A673 (cell line): Measurements from ENCODE around the gene LMCD1.

Source experiments
- CTCF ChIP-seq: fragments of 300-800, 200-600 bp; sonication (generic); conservative IDR thresholded peaks from 2 replicates; pipeline ENCODE4 v1.5.1; 2017; ENCODE audit warnings: low read depth, mild to moderate bottlenecking, antibody characterized with exemption, low read length, moderate library complexity, mixed read lengths
- EZH2 ChIP-seq: fragments of 200-600 bp; sonication (generic); IDR thresholded peaks from 2 replicates; pipeline ENCODE4 v1.6.1; 2017; ENCODE audit warnings: borderline replicate concordance, low read depth, mild to moderate bottlenecking, mixed read lengths, antibody characterized with exemption, low read length; ENCODE audit not compliant: poor library complexity, severe bottlenecking

GRCh38 chr3:8561370-8561769 is 59.7 kb downstream of the LMCD1 start:
- TF ChIP-seq CTCF (no peak), EZH2 (no peak)
